WERI-Rb-1 (cell line): ENCODE measurements around the gene SHB.
A peak's percentile ranks its signal among the peaks of the same experiment; 100 is the strongest.

Experiments used
- DNase-seq: peaks from one replicate; pipeline ENCODE4 v3.0.0-alpha.2; 2020
- H3K27ac ChIP-seq: fragments of 250-450 bp; sonication (Bioruptor Pico); 2 replicates; pipeline ENCODE4 v1.5.1; 2020; ENCODE audit warnings: mild to moderate bottlenecking, moderate library complexity
- H3K27me3 ChIP-seq: fragments of 250-450 bp; sonication (Bioruptor Pico); 2 replicates; pipeline ENCODE4 v1.5.1; 2021; ENCODE audit warnings: mild to moderate bottlenecking, low read depth, moderate library complexity; ENCODE audit not compliant: insufficient read depth, severe bottlenecking
- H3K36me3 ChIP-seq: fragments of 250-450 bp; sonication (Bioruptor Pico); 2 replicates; pipeline ENCODE4 v1.5.1; 2020; ENCODE audit warnings: mild to moderate bottlenecking, moderate library complexity
- H3K4me3 ChIP-seq: 2 replicates; pipeline ENCODE4 v1.5.1; 2011; ENCODE audit warnings: low read depth, mild to moderate bottlenecking, control low read depth, low read length
- H3K9me3 ChIP-seq: fragments of 250-450 bp; sonication (Bioruptor Pico); 2 replicates; pipeline ENCODE4 v1.5.1; 2021; ENCODE audit warnings: mild to moderate bottlenecking, moderate library complexity; ENCODE audit not compliant: severe bottlenecking
- CTCF ChIP-seq: IDR thresholded peaks from 2 replicates; pipeline ENCODE4 v1.5.1; 2011; ENCODE audit warnings: low read depth, mild to moderate bottlenecking, control low read depth, inconsistent platforms, low read length

SHB gene

DNA sequence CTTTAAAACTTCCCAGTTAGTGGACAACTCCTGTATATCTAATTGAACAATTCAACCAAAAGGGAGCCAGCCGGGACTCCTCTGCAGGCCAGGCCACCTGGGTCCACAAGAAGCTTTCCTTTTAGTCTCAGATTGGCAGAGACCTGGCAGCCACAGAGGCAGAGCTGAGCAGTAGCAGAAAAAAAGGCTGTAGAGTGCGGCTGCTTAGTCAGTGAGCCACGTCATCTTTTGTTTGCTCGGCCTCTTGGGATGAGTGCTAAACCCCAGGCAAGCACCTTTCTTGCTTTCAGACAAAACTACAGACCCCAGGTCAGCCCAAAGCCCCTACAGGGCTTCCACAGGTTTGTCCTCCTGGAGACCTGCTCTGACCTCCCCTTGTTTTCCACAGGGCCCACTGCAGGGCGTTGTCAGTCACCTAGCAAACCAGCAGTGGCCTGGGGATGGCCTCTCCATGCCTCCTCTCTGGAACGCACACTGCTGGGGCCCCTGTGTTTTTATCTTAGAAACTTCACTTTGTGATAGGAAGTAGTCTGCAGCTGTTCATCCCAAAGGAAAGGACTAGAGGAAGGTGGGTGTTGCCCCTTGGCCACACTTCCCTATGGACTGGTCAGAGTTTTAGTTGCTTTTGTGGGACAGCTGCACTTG is 49.9 kb downstream of the SHB start:
- Histone ChIP-seq H3K4me3 (no peak overlapping the region), H3K36me3 (peaks cover 45% of the 10 kb centered on the region), H3K27me3 (no peaks in the 10 kb centered on the region), H3K27ac (peak overlapping the region; percentile 22), H3K9me3 (no peaks in the 10 kb centered on the region)
- DNase-seq = no peak
- TF ChIP-seq CTCF = no peak

GRCh38 chr9:38018241-38018957 is 50.6 kb downstream of the SHB start:
- no peak for DNase-seq
- no peak for TF ChIP-seq CTCF
- Histone ChIP-seq H3K36me3 (peaks cover 48% of the 10 kb centered on the region), H3K4me3 (no peak overlapping the region), H3K27me3 (no peaks in the 10 kb centered on the region), H3K9me3 (no peaks in the 10 kb centered on the region), H3K27ac (peak overlapping the region; percentile 22)

DNA sequence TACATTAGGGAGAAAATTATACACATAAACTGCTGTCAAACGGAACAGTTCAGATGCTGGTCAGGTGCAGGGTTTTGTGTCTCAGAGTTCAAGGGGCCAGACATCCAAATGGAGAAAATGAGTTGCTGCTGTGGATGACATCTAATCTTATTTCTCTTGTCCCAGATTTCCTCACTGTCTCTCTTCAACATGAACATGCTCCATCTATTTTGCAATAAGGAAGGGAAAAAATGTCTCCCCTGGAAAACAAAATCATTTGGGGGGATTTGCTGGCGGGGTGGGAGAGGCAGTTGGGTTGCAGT is 51.2 kb downstream of the SHB start:
- no peak for TF ChIP-seq CTCF
- Histone ChIP-seq H3K27me3 (no peaks in the 10 kb centered on the region), H3K36me3 (peaks cover 51% of the 10 kb centered on the region), H3K4me3 (no peak overlapping the region), H3K9me3 (no peaks in the 10 kb centered on the region), H3K27ac (no peak overlapping the region)
- no peak for DNase-seq

GRCh38 chr9:38017149-38017884 is 51.7 kb downstream of the SHB start:
- Histone ChIP-seq H3K27me3 (no peaks in the 10 kb centered on the region), H3K9me3 (no peaks in the 10 kb centered on the region), H3K4me3 (no peak overlapping the region), H3K27ac (no peak overlapping the region), H3K36me3 (peaks cover 50% of the 10 kb centered on the region)
- DNase-seq = no peak
- TF ChIP-seq CTCF = no peak

DNA sequence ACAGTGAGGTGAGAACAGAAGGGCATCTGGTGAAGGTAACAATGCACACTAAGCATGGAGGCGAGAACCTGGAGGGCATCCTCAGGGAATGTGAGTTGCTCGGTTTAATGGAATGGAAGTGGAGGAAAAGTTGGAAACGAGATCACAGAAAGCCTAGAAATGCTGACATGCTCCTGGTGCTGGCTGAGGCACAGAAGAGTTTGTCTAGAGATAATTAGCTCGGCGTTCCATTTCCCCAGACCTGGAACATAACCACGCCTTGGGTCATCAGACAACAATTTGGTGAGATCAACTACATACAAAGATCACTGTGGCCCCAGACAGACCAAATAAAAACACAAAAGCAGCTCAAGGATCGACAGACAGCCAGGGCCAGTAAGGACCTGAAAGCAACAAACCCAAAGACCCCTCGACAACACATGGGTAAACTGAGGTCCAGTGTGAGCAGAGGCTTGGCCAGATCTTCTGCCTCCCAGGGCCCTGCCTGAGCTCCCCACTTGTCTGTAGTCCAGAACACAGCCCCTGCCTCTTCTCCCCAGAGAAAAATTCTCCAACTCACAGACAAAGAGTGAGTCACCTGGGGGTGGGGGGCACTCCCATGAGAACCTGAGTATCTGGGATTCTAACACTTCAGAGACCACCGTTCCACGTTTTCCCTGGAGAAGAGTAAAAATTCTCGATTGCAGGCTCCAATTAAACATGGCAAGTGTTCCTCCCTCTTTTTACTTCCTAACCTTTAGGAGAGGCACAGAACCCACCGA is 52.5 kb downstream of the SHB start:
- no peak for DNase-seq
- H3K9me3 ChIP-seq = no peaks in the 10 kb centered on the region
- TF ChIP-seq CTCF = no peak
- H3K36me3 ChIP-seq = peaks cover 50% of the 10 kb centered on the region
- no peaks in the 10 kb centered on the region for H3K27me3 ChIP-seq
- H3K4me3 ChIP-seq = no peak overlapping the region
- H3K27ac ChIP-seq = no peak overlapping the region
